Measurements from ENCODE around the gene NKAP.
A peak's percentile ranks its signal among the peaks of the same experiment; 100 is the strongest.
"Not testable (repeated sequence)": the region's sequence is repeated elsewhere in the genome, so short reads cannot be mapped to it uniquely, and the experiment has no call there.

The NKAP gene

GRCh38 chrX:119983494-119983893, 39.9 kb upstream of the NKAP start:
- in situ Hi-C loops (cut with MboI; ENCODE audit: low pct_unique_long_range_greater_than_20kb, low sequenced_read_pairs, unreplicated experiment), result no loop called here
- no peak for TF ChIP-seq CTCF (IDR thresholded peaks at IDR 0.05; ENCODE audit: extremely low read depth, insufficient read depth, missing control alignments)
- DNase-seq (ENCODE audit: low spot score), result no peak

- TF ChIP-seq CTCF (IDR thresholded peaks at IDR 0.05; ENCODE audit: extremely low read depth, insufficient read depth, missing control alignments), result no peak
- DNase-seq (ENCODE audit: low spot score), result no peak
- in situ Hi-C loops (cut with MboI; ENCODE audit: low pct_unique_long_range_greater_than_20kb, low sequenced_read_pairs, unreplicated experiment), result no loop called here
Measured at GRCh38 chrX:119982145-119982544, 38.6 kb upstream of the NKAP start.

- in situ Hi-C loops (cut with MboI; ENCODE audit: low pct_unique_long_range_greater_than_20kb, low sequenced_read_pairs, unreplicated experiment), result no loop called here
- peak; percentile 70 for TF ChIP-seq CTCF (IDR thresholded peaks at IDR 0.05; ENCODE audit: extremely low read depth, insufficient read depth, missing control alignments)
- DNase-seq (ENCODE audit: low spot score), result peak; percentile 47
Measured at GRCh38 chrX:119981286-119982070, 37.9 kb upstream of the NKAP start.

- DNase-seq (ENCODE audit: low spot score); in situ Hi-C loops (cut with MboI; ENCODE audit: low pct_unique_long_range_greater_than_20kb, low sequenced_read_pairs, unreplicated experiment): not testable (repeated sequence)
Measured at GRCh38 chrX:119977172-119977571, 33.6 kb upstream of the NKAP start.

GRCh38 chrX:119971184-119971583, 27.6 kb upstream of the NKAP start:
- no peak for TF ChIP-seq CTCF (IDR thresholded peaks at IDR 0.05; ENCODE audit: extremely low read depth, insufficient read depth, missing control alignments)
- DNase-seq (ENCODE audit: low spot score), result no peak
- in situ Hi-C loops (cut with MboI; ENCODE audit: low pct_unique_long_range_greater_than_20kb, low sequenced_read_pairs, unreplicated experiment), result no loop called here

GRCh38 chrX:119970574-119970973, 27.0 kb upstream of the NKAP start:
- no peak for DNase-seq (ENCODE audit: low spot score)
- in situ Hi-C loops (cut with MboI; ENCODE audit: low pct_unique_long_range_greater_than_20kb, low sequenced_read_pairs, unreplicated experiment), result no loop called here
- TF ChIP-seq CTCF (IDR thresholded peaks at IDR 0.05; ENCODE audit: extremely low read depth, insufficient read depth, missing control alignments), result no peak

GRCh38 chrX:119966837-119967236, 23.3 kb upstream of the NKAP start:
- in situ Hi-C loops (cut with MboI; ENCODE audit: low pct_unique_long_range_greater_than_20kb, low sequenced_read_pairs, unreplicated experiment), result not testable (repeated sequence)

GRCh38 chrX:119960625-119961024, 17.1 kb upstream of the NKAP start:
- no peak for TF ChIP-seq CTCF (IDR thresholded peaks at IDR 0.05; ENCODE audit: extremely low read depth, insufficient read depth, missing control alignments)
- DNase-seq (ENCODE audit: low spot score), result no peak
- in situ Hi-C loops (cut with MboI; ENCODE audit: low pct_unique_long_range_greater_than_20kb, low sequenced_read_pairs, unreplicated experiment), result no loop called here

More at GRCh38 chrX:119966837-119967236, 23.3 kb upstream of the NKAP start:
- not testable (repeated sequence) for DNase-seq (ENCODE audit: low spot score)

GRCh38 chrX:119955807-119956570, 12.4 kb upstream of the NKAP start:
- not testable (repeated sequence) for DNase-seq (ENCODE audit: low spot score)

More at GRCh38 chrX:119955807-119956570, 12.4 kb upstream of the NKAP start:
- in situ Hi-C loops (cut with MboI; ENCODE audit: low pct_unique_long_range_greater_than_20kb, low sequenced_read_pairs, unreplicated experiment), result not testable (repeated sequence)

All from GM13977 (cell line).